ENCODE data around the gene ELAC1.
A peak's percentile ranks its signal among the peaks of the same experiment; 100 is the strongest.

The ELAC1 gene

GRCh38 chr18:51021226-51021965 is 53.6 kb downstream of the ELAC1 start:
- no peak for DNase-seq

GRCh38 chr18:51025512-51025911 is 57.7 kb downstream of the ELAC1 start:
- DNase-seq = no peak

- no peak for DNase-seq
Measured at GRCh38 chr18:51028201-51028805, 60.5 kb downstream of the ELAC1 start.

- DNase-seq = no peak
Measured at GRCh38 chr18:51029378-51029693, 61.5 kb downstream of the ELAC1 start.

- peak; percentile 74 for DNase-seq
Measured at GRCh38 chr18:51029694-51030536, 62.1 kb downstream of the ELAC1 start, which contains the start of gene SMAD4. Gene SMAD4 (plus strand): TSS chr18:51030213. CDS start chr18:51047047, 16,834 bp downstream.

GRCh38 chr18:51030537-51031258 is 62.9 kb downstream of the ELAC1 start:
- no peak for DNase-seq

- no peak for DNase-seq
Measured at GRCh38 chr18:51032193-51032592, 64.4 kb downstream of the ELAC1 start.

- no peak for DNase-seq
Measured at GRCh38 chr18:51037230-51037629, 69.4 kb downstream of the ELAC1 start.

Measured in SHP77 treated with DMSO at 0.1 percent for 48 hours (cell line).